ENCODE measurements around the gene LENEP.

The LENEP gene

GRCh38 chr1:155026588-155026987, 33.2 kb downstream of the LENEP start:
- Histone ChIP-seq H3K4me3 (ENCODE audit: insufficient read depth, low read depth, low read length, poor library complexity, severe bottlenecking) (no peak overlapping the region), H3K27me3 (replicated peaks; ENCODE audit: control insufficient read depth, insufficient read depth, low read length, poor library complexity, severe bottlenecking) (no peaks in the 10 kb centered on the region), H3K9me3 (ENCODE audit: control insufficient read depth, low read length) (no peaks in the 10 kb centered on the region), H3K36me3 (ENCODE audit: control insufficient read depth, insufficient read depth, low read length) (no peaks in the 10 kb centered on the region), H3K27ac (ENCODE audit: insufficient read depth, low read length, poor library complexity, severe bottlenecking) (no peak overlapping the region), H3K4me1 (ENCODE audit: control insufficient read depth, insufficient read depth, low read length, poor library complexity, severe bottlenecking) (no peaks in the 10 kb centered on the region)
- DNase-seq: no peak

- Histone ChIP-seq H3K27me3 (replicated peaks; ENCODE audit: control insufficient read depth, insufficient read depth, low read length, poor library complexity, severe bottlenecking) (no peaks in the 10 kb centered on the region), H3K9me3 (ENCODE audit: control insufficient read depth, low read length) (no peaks in the 10 kb centered on the region), H3K4me3 (ENCODE audit: insufficient read depth, low read depth, low read length, poor library complexity, severe bottlenecking) (no peak overlapping the region), H3K27ac (ENCODE audit: insufficient read depth, low read length, poor library complexity, severe bottlenecking) (no peak overlapping the region), H3K36me3 (ENCODE audit: control insufficient read depth, insufficient read depth, low read length) (no peaks in the 10 kb centered on the region), H3K4me1 (ENCODE audit: control insufficient read depth, insufficient read depth, low read length, poor library complexity, severe bottlenecking) (no peaks in the 10 kb centered on the region)
- DNase-seq: no peak
Observed at GRCh38 chr1:155029513-155030242, 36.3 kb downstream of the LENEP start.

GRCh38 chr1:155030243-155030795, 36.9 kb downstream of the LENEP start:
- Histone ChIP-seq H3K4me3 (ENCODE audit: insufficient read depth, low read depth, low read length, poor library complexity, severe bottlenecking) (no peak overlapping the region), H3K36me3 (ENCODE audit: control insufficient read depth, insufficient read depth, low read length) (no peaks in the 10 kb centered on the region), H3K27ac (ENCODE audit: insufficient read depth, low read length, poor library complexity, severe bottlenecking) (no peak overlapping the region), H3K27me3 (replicated peaks; ENCODE audit: control insufficient read depth, insufficient read depth, low read length, poor library complexity, severe bottlenecking) (no peaks in the 10 kb centered on the region), H3K4me1 (ENCODE audit: control insufficient read depth, insufficient read depth, low read length, poor library complexity, severe bottlenecking) (no peaks in the 10 kb centered on the region), H3K9me3 (ENCODE audit: control insufficient read depth, low read length) (no peaks in the 10 kb centered on the region)
- no peak for DNase-seq

GRCh38 chr1:155030899-155031298, 37.5 kb downstream of the LENEP start:
- Histone ChIP-seq H3K4me1 (ENCODE audit: control insufficient read depth, insufficient read depth, low read length, poor library complexity, severe bottlenecking) (no peaks in the 10 kb centered on the region), H3K9me3 (ENCODE audit: control insufficient read depth, low read length) (no peaks in the 10 kb centered on the region), H3K36me3 (ENCODE audit: control insufficient read depth, insufficient read depth, low read length) (no peaks in the 10 kb centered on the region), H3K4me3 (ENCODE audit: insufficient read depth, low read depth, low read length, poor library complexity, severe bottlenecking) (no peak overlapping the region), H3K27me3 (replicated peaks; ENCODE audit: control insufficient read depth, insufficient read depth, low read length, poor library complexity, severe bottlenecking) (no peaks in the 10 kb centered on the region), H3K27ac (ENCODE audit: insufficient read depth, low read length, poor library complexity, severe bottlenecking) (no peak overlapping the region)
- DNase-seq: no peak

- Histone ChIP-seq H3K4me1 (ENCODE audit: control insufficient read depth, insufficient read depth, low read length, poor library complexity, severe bottlenecking) (no peaks in the 10 kb centered on the region), H3K27me3 (replicated peaks; ENCODE audit: control insufficient read depth, insufficient read depth, low read length, poor library complexity, severe bottlenecking) (no peaks in the 10 kb centered on the region), H3K4me3 (ENCODE audit: insufficient read depth, low read depth, low read length, poor library complexity, severe bottlenecking) (no peak overlapping the region), H3K9me3 (ENCODE audit: control insufficient read depth, low read length) (no peaks in the 10 kb centered on the region), H3K27ac (ENCODE audit: insufficient read depth, low read length, poor library complexity, severe bottlenecking) (no peak overlapping the region), H3K36me3 (ENCODE audit: control insufficient read depth, insufficient read depth, low read length) (no peaks in the 10 kb centered on the region)
- DNase-seq: no peak
Observed at GRCh38 chr1:155032886-155033285, 39.5 kb downstream of the LENEP start.

- Histone ChIP-seq H3K9me3 (ENCODE audit: control insufficient read depth, low read length) (no peaks in the 10 kb centered on the region), H3K27ac (ENCODE audit: insufficient read depth, low read length, poor library complexity, severe bottlenecking) (no peak within 1 kb of the TSS), H3K4me1 (ENCODE audit: control insufficient read depth, insufficient read depth, low read length, poor library complexity, severe bottlenecking) (no peaks in the 10 kb centered on the region), H3K27me3 (replicated peaks; ENCODE audit: control insufficient read depth, insufficient read depth, low read length, poor library complexity, severe bottlenecking) (no peaks in the 10 kb centered on the region), H3K4me3 (ENCODE audit: insufficient read depth, low read depth, low read length, poor library complexity, severe bottlenecking) (no peak within 1 kb of the TSS), H3K36me3 (ENCODE audit: control insufficient read depth, insufficient read depth, low read length) (no peaks in the 10 kb centered on the region)
- DNase-seq: no peak
Observed at GRCh38 chr1:155033524-155033923, 40.1 kb downstream of the LENEP start, which contains the start of the genes DCST1 and DCST2. DCST1 (plus strand) TSS chr1:155033824; CDS start chr1:155034037, 213 bp downstream. DCST2 (minus strand) TSS chr1:155033781; CDS start chr1:155033701, 80 bp downstream.

- DNase-seq: no peak
- Histone ChIP-seq H3K4me1 (ENCODE audit: control insufficient read depth, insufficient read depth, low read length, poor library complexity, severe bottlenecking) (no peaks in the 10 kb centered on the region), H3K9me3 (ENCODE audit: control insufficient read depth, low read length) (no peaks in the 10 kb centered on the region), H3K36me3 (ENCODE audit: control insufficient read depth, insufficient read depth, low read length) (no peaks in the 10 kb centered on the region), H3K27ac (ENCODE audit: insufficient read depth, low read length, poor library complexity, severe bottlenecking) (no peak overlapping the region), H3K27me3 (replicated peaks; ENCODE audit: control insufficient read depth, insufficient read depth, low read length, poor library complexity, severe bottlenecking) (no peaks in the 10 kb centered on the region), H3K4me3 (ENCODE audit: insufficient read depth, low read depth, low read length, poor library complexity, severe bottlenecking) (no peak overlapping the region)
Observed at GRCh38 chr1:155034318-155035208, 41.2 kb downstream of the LENEP start.

- Histone ChIP-seq H3K9me3 (ENCODE audit: control insufficient read depth, low read length) (no peaks in the 10 kb centered on the region), H3K4me1 (ENCODE audit: control insufficient read depth, insufficient read depth, low read length, poor library complexity, severe bottlenecking) (no peaks in the 10 kb centered on the region), H3K36me3 (ENCODE audit: control insufficient read depth, insufficient read depth, low read length) (no peaks in the 10 kb centered on the region), H3K27ac (ENCODE audit: insufficient read depth, low read length, poor library complexity, severe bottlenecking) (no peak overlapping the region), H3K27me3 (replicated peaks; ENCODE audit: control insufficient read depth, insufficient read depth, low read length, poor library complexity, severe bottlenecking) (no peaks in the 10 kb centered on the region), H3K4me3 (ENCODE audit: insufficient read depth, low read depth, low read length, poor library complexity, severe bottlenecking) (no peak overlapping the region)
- DNase-seq: no peak
Observed at GRCh38 chr1:155035936-155036335, 42.5 kb downstream of the LENEP start.

- no peak overlapping the region for H3K4me3 ChIP-seq (ENCODE audit: insufficient read depth, low read depth, low read length, poor library complexity, severe bottlenecking)
- no peaks in the 10 kb centered on the region for H3K27me3 ChIP-seq (replicated peaks; ENCODE audit: control insufficient read depth, insufficient read depth, low read length, poor library complexity, severe bottlenecking)
- H3K36me3 ChIP-seq (ENCODE audit: control insufficient read depth, insufficient read depth, low read length): no peaks in the 10 kb centered on the region
- no peak overlapping the region for H3K27ac ChIP-seq (ENCODE audit: insufficient read depth, low read length, poor library complexity, severe bottlenecking)
- DNase-seq: no peak
- no peaks in the 10 kb centered on the region for H3K9me3 ChIP-seq (ENCODE audit: control insufficient read depth, low read length)
- H3K4me1 ChIP-seq (ENCODE audit: control insufficient read depth, insufficient read depth, low read length, poor library complexity, severe bottlenecking): no peaks in the 10 kb centered on the region
Observed at GRCh38 chr1:155037043-155037442, 43.7 kb downstream of the LENEP start.
